NCI-H774 (cell line): ENCODE results near the gene HMCN1.

Experiments used
- DNase-seq: peaks from one replicate; lab custom pipeline; 2025; lab: John Stamatoyannopoulos, UW

Gene HMCN1

DNA sequence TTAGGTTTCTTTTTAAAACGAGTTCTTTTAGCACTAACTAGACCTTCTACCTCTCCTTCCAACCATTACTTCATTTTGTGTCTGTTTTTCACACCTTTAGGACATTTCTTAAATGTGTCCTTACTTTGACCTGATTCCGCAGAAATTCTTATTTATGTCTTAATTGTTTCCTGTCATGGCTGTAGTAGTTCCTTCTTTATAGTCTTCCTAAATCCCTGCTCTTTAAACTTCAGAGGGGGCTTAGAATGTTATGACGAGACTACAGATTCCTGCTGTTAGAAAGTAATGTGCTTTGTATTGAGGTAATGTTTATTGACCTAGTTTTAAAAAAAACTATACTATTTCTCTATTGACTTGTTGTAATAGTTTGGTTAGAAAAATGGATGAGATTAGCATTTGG lies 70.4 kb downstream of the HMCN1 start:
- no peak for DNase-seq

DNA sequence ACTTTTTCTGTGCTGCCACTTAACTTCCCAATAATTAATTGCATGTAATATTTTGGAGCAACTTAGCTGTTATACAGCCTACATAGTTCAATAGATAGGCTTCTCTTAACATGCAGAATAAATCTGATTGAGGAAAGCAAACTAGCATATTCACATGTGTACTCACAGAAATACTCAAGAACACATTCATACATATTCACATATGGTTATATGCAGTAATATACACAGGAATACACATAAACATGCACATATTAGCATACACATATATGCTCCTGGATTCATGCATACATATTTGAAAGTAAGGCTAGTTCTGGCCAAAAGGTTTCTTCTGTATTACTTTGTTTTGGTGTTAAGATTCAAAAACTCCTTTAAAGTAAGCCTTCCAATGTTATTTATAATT lies 73.1 kb downstream of the HMCN1 start:
- no peak for DNase-seq

DNA sequence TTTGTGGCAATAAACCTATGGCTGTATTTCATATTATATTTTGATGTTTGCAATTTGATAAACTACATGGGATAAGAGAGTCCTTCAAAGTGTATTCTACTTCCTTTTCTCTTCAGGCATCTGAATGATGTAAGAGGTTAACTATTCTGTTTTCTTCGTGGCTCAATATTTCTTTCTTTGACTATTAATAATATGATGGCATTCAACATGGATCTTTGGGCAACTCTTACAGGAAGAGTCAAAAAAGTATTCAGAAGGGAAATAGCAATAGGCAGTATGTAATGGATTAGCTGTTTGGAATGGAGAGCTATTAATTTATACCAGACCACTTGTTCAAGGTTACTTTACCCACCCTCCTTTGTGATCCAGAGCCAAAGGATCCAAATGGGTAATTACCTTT lies 74.4 kb downstream of the HMCN1 start:
- DNase-seq = no peak

DNA sequence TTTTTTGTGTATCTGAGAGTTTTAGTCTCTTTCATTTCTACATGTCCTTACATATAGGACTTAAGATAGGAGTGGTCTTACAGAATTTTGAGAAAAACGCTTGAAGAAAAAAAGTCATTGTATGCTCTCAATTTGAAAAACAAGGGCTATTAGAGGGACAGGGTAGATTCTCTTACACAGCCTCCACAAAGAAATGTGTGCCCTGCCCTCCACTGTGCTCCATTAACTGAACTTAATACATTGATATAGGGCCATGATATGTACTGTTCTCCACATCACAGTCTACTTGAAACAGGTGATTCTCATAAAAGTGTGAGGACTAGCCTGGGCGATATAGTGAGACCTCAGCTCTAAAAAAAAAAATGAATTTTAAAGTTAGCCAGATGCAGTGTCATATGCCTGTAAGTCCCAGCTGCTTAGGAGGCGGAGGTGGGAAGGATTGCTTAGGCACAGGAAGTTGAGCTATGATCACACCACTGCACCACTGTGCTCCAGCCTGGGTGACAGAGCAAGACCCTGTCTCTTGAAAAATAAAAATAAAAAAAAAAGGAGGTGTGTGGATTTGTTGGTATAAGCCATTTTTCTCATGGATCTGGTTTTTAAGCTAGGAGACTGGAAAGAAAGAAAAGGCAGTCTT lies 77.0 kb downstream of the HMCN1 start:
- DNase-seq = no peak

DNA sequence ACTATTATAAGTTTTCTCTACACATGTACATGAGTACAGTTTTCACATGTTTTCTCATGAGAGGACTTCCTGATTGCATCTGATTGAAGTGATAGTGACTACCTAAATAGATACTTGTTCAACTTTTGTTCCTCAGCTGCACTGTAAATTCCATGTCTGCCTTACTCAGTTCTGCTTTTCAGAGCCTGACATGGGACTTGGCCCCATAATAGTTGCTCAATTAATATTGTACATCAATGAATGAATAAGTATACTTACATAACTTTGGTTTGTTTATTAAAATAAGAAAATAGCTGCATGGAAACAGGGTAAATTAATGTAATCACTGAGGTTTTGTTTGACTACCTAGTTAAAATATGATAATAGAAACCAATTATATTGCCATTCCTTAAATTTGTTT lies 78.7 kb downstream of the HMCN1 start:
- DNase-seq = no peak

DNA sequence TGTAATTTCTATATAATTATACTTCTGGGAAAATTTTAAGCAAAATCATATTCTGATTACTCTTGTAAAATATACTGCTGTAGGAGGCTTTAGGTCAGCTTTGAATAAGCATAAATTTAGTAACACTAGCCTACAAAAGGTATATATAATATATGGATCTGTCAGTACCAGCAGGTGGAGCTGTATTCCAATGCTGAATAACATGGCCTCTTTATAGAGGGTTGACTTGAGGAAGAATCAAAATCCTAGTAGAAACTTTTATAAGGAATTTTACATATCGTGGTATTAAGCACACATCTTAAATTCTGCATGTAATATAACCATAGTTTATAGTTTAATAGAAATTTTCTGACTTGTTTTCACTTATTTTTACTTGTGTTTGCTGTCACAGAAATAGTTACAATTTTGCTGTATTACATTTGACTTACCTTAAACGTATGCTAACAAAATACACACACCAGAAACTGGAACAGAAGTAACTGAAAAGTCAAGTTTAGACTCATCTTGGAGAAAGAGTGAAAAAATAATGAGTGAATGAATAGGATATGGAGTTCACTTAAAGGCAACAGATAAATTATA lies 79.3 kb downstream of the HMCN1 start:
- DNase-seq = peak; percentile 4

DNA sequence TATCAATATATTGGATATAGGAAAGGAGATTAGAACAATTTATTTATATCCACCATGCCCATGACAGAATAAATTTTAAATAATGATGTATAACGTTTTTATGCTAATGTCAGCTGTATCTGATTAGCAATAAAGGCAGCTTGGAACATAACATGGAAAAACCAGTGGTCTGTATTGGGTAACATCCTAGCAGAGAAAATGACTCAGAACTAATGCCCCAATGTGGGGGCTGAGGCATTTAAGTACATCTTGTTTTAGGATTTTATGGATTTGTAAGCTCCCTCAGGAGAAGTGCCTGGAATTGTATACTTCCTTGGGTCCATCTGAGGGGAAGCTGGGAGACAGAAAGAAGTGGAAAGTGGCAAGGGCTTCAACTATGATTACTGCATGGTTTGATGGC lies 82.3 kb downstream of the HMCN1 start:
- DNase-seq = no peak

DNA sequence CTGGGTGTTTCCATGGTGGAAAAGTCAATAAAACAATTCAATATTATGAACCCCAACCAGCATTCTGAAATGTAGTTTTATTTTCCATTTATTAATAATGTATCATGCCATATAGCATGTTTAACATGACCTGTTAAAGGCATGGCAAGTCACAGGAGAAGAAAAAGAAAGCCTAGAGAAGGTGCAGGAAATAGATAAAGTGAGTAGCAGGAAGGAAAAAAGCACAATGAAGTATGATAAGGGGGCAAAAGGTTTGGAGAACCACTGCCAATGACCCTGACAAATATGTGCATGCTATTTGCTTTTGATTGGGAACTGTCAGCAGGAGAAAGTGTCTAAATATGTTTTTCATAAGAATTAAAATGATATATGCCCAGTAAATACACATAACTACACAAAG lies 85.6 kb downstream of the HMCN1 start:
- DNase-seq = no peak

DNA sequence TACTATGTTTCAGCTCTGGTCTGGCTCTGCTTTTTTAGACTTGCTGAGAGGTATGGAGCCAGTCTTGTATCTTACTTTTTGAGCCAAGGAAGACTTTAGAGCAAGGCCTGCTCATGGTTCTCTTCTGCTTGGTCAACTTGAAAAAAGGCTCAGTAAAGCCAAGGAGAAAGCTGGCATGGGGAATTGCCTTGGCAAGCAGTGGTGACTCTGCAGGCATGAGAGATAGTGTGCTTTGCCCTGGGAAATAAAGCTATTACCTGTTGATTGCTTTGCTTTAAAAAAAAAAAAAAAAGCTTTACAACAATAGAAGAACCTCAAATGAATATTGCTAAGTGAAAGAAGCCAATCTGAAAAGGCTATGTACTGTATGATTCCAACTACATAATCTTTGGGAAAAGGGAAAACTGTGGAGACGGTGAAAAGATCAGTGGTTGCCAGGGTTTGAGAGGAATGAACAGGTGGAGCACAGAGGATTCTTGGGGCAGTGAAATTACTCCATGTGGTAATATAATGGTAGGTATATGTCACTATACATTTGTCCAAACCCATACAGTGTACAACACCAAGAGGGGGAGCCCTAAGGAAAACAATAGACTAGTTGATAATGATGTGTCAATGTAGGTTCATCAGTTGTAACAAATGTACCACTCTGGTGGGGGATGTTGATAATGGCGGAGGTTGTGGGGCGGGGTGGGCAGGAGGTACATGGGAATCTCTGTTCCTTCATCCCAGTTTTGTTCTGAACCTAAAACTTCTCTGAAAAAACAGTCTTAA lies 87.6 kb downstream of the HMCN1 start:
- no peak for DNase-seq

DNA sequence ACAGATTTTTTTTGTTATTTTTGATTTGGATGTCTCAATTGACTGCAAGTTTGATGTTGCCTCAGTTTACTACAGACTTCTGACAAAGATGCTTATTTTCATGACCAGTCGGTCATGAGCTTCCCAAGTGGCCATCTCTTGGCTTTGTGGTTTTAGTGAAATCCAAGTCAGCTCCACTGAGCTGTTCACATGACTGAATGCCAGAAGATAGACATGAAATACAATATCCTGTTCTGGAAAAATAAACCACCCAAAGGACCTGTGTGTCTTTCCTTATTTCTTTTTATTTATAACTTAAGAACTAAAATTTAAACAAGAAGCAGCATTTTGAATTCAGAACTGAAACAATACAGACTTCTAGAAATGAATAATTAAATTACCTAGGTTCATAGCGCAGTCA lies 89.3 kb downstream of the HMCN1 start:
- no peak for DNase-seq

DNA sequence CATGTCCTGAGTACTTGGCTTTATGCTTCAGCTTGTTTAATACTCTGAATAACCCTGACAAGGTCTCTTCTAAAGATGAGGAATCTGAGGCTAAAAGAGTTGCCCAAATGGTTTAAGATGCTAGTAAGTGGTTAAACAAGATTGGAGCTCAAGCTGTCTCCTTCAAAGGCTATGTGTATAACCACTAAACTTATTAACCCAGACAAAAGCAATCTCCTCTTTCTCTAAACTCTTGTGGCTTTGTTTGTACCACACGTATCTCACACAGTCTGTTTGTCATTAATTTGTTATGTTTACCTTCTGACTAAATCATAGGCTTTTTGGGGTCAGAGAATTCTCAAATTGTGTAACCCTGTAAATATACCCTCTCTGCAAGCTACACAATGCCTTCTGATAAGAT lies 89.9 kb downstream of the HMCN1 start:
- no peak for DNase-seq

DNA sequence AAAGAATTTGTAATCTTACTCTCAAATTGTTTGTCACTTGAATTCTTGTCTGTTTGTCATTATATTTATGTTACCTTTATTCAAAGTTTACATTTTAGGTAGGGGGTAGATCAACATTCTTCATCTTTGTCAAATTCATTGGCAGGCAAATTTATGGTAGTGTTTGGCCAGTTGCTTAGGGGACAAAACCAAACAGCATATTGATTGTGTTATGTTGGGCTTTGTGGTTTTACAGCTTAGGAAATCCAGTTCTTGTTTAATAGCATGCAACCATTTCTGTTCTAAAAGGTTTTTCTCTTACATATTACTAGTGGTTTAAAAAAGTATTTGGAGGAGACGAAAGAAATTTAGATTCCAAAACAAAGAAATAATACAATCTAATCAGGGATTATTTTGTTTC lies 91.4 kb downstream of the HMCN1 start:
- DNase-seq = no peak

DNA sequence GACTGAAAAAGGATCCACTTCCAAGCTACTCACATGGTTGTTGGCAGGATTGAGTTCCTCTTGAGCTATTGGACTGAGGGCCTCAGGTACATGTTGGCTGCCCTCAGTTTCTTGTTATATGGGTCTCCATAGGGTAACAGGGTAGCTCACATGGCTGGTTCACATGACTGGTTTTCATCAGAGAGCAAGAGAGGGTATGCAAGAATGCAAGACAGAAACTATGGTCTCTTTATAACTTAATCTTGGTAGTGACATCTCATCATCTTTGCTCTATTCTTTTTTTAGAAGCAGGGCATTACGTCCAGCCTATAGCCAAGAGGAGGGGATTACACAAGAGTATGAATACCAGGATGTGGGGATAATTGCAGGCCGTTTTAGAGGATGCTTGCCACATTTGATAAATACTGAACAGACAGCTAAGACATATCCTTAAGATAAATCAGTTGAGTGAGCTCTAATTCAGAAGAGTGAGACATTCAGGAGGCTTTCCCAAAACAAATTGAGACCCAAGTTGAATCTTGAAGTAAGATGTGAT lies 100.2 kb downstream of the HMCN1 start:
- no peak for DNase-seq

DNA sequence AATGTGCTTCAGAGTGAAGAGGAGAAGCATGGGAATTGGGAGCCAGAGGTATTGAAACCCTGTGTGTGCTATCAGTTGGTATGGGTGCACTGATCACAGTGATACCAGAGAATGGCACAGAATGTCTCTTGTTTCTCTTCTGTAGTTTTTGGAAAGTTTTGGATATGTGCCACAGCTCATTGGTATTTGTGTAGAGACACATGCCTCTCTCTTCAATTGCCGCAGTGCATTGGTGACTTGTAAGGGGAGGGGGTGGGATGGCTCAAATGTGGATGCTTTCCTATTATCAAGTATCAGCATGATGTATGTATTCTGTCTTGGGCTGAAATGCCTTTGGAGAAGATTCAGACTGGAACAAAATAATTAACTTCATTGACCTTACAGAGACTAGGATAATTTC lies 101.0 kb downstream of the HMCN1 start:
- no peak for DNase-seq

DNA sequence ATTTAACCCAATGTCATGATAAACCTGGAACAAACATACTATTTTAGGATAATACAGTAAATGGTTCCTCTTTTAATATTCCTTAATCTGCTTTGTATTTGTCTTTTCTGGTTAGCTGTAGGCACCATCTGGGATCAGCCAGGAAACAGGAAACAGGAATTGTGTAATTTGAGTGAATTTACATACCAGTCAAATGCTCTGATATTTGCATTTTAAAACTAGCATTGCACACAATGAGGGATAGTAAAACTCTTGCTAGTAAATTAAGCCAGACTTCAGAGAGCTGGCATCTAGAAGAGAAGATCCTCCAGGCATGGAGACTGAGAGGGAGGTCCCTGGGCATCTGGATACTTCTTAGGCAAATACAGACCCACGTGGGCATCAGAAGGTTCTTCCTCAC lies 103.5 kb downstream of the HMCN1 start:
- DNase-seq = no peak

DNA sequence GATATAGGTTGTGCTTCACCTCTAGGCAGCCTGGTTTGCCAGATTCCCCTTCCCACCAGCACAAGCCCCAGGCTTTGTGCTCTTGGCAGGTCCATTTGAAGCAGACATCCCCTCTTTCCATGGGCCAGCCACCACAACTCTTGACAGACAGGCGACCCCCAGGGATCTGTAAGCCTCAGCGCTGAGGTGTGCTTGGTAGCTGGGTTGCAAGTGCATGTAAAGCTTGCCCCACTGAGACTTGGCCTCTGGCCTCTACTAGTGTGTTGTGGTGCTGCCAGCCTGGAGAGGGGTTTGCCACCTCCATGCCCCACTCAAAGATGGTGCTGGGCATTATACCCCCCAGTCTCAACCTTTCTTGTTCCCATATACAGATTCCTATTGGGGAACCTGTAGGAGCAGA lies 103.9 kb downstream of the HMCN1 start:
- no peak for DNase-seq

DNA sequence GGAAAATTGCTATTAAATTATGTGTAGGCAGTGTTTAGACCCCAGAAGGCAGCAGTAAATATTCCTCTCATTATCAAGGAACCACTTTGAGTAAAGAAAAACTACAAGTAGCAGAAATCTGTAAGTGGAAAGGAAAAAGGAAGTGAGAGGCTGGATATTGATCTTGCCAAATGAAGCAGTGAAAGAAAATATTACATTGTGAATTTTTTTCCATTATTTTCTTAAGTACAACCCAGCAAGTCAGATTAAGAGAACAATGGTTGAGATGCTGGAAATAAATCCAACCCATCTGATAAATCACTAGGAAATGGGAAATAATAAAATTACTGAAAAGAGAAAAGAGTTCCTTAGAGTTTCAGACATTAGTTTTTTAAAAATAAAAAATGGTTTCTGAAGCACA lies 106.7 kb downstream of the HMCN1 start:
- DNase-seq = no peak

DNA sequence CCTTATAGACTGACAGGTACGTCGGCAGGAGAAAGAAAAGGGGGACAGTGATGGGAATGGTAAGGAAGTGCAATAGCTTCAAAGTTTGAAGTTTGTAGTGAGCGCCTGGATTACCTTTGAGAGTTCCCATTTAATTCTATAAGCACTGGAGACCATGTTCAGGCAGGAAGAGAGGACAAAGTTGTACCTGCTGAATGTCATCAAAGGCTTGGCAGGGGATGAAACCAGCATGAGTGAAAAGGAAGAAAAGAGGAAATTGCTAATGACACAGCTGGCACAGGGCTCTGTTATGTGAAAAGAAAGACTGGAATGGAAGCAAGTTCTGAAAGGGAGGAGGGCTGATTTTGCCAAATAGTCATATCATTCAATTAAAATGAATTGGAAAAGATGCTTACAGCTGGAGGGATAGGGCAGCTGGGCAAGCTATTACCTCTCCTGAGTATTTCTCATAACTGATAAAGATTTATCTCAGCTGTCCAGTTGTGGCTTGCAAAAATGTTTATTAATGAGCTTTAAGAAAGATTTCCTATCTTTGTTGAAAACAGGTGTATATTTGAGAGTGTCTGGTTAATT lies 109.2 kb downstream of the HMCN1 start:
- no peak for DNase-seq

DNA sequence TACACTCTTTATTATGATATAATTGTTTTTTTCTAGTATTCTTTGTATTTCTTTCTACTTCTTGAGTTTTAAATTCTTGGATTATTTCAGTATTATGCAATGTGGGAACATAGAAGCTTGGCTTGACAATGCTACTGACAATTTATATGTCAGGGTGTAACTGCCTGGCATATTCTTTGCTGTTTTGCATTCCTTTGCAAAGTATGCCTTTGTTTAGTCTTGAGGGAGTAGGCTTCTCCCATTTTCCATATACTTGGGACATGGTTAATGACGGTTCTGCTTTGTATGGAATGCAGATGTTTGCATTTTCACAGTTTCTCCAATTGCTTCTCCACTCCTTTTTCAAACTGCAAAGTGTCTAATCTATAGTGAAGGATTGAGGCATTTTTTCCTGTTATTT lies 109.8 kb downstream of the HMCN1 start:
- no peak for DNase-seq

DNA sequence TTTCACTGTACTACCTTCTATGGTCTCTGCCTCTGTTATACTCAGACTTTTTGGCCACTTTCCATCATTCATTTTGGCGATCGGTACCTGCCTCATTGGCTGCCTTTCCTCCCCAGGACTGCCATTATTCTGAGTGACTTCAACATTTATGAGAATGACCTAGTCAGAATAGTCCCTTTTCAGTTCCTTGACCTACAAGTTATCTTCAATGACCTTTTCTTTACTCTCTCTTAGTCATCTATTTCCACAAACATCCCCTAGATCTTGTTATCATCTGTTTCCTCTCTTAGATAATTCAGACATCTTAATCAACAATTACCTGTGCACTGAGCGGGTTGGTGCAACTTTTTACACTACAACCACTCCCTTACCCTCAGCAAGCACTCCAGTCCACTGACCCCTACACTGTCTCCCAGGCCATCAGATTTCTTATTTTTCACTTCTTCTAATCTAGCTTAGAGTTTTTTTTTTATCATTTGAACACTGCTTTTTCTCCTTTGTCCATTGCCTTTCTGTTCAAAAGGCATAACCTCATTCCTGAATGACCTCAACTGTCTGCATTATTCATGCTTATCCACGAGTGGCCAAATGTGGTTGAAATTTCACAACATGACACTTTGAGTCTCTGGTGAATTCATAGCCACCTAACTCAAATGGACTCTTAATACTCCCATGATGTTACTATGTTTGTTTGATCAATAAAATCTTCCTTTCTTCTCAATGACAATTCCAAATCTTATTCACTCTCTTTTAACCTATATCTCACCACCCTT lies 112.7 kb downstream of the HMCN1 start:
- no peak for DNase-seq

DNA sequence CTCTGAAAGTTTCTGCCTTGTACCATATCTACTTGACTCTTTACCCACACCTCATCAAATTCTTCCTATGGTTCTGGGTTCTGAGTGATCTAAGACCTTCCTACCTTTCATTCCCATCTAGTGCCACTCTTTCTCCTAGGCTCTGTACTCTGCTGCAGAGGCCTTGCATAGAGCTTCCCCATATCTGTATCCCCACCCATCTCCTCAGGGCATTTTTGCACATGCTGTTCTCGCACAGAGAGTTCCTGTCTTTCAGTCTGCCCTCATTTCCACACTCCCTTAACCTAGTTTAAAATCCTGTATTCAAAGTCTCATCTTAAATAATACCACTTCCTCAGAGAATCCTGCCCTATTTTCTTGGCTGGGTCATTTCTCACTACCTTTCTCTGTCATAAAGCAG lies 114.8 kb downstream of the HMCN1 start:
- DNase-seq = no peak

DNA sequence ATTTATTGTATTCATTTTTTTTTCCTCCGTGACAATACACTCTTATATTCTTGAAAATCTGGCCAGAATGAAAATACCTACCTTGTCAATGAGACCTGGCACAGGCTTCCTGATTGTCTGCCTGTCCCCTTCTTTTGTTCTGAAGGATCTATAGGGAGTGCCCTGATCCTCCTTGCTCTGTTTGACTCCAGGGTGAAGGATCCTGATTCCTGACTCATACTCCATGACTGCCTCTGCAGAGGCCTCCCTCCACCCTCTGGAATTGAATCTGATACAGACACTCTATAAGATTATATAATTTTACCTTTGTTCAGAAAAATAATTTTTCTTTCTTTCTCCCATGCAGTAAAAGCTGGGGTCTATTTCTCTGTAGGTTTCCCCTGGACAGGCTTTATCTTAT lies 116.2 kb downstream of the HMCN1 start:
- DNase-seq = no peak
